C4-2B (cell line): Measurements from ENCODE around the gene NRXN3.

Source experiments
- CTCF ChIP-seq: fragments of 450-650 bp; conservative IDR thresholded peaks from 2 replicates; pipeline ENCODE4 v1.5.1; 2017; ENCODE audit warnings: mild to moderate bottlenecking
- ZFX ChIP-seq: fragments of 450-650 bp; IDR thresholded peaks from 2 replicates; pipeline ENCODE4 v1.6.1; 2017

GRCh38 chr14:78512021-78512420 is 341.8 kb downstream of the NRXN3 start:
- no peak for TF ChIP-seq CTCF
- no peak for TF ChIP-seq ZFX
